Karpas-422 (cell line): ENCODE measurements around the gene BCL11A. TPM values are rescaled to one million over a fixed set of nuclear protein-coding genes. Genes with fewer than 3 reads are reported as not detected.
A peak's percentile ranks its signal among the peaks of the same experiment; 100 is the strongest.

Source experiments
- DNase-seq: peaks from one replicate; pipeline ENCODE4 v3.0.0-alpha.2; 2015
- H2AFZ ChIP-seq: fragments of 200-600 bp; sonication (generic); 2 replicates; pipeline ENCODE4 v1.6.1; 2014; ENCODE audit warnings: antibody characterized with exemption, low read length, mixed read lengths
- H3K27ac ChIP-seq: fragments of 200-600 bp; sonication (generic); 2 replicates; pipeline ENCODE4 v1.5.1; 2014; ENCODE audit warnings: mild to moderate bottlenecking, low read length, moderate library complexity
- H3K27me3 ChIP-seq: fragments of 200-600 bp; sonication (generic); 2 replicates; pipeline ENCODE4 v1.6.1; 2014; ENCODE audit warnings: low read length, mixed read lengths
- H3K36me3 ChIP-seq: fragments of 200-600 bp; sonication (generic); 2 replicates; pipeline ENCODE4 v1.6.1; 2014; ENCODE audit warnings: low read length, mixed read lengths; ENCODE audit not compliant: insufficient read depth
- H3K4me1 ChIP-seq: fragments of 200-600 bp; sonication (generic); 2 replicates; pipeline ENCODE4 v1.6.1; 2014; ENCODE audit warnings: mild to moderate bottlenecking, low read length, mixed read lengths
- H3K4me2 ChIP-seq: fragments of 200-600 bp; sonication (generic); 2 replicates; pipeline ENCODE4 v1.6.1; 2014; ENCODE audit warnings: low read length, low read depth, mild to moderate bottlenecking; ENCODE audit not compliant: poor library complexity, severe bottlenecking
- H3K4me3 ChIP-seq: fragments of 200-600 bp; sonication (generic); 2 replicates; pipeline ENCODE4 v1.5.1; 2014; ENCODE audit warnings: mild to moderate bottlenecking, antibody characterized with exemption, low read length, mixed read lengths
- H3K79me2 ChIP-seq: fragments of 200-600 bp; sonication (generic); 2 replicates; pipeline ENCODE4 v1.6.1; 2014; ENCODE audit warnings: mild to moderate bottlenecking, low read length, mixed read lengths
- H3K9ac ChIP-seq: fragments of 200-600 bp; sonication (generic); 2 replicates; pipeline ENCODE4 v1.6.0; 2014; ENCODE audit warnings: low read length
- H3K9me2 ChIP-seq: fragments of 200-600 bp; sonication (generic), shearing (Covaris generic); replicated peaks from 2 replicates; pipeline ENCODE4 v1.6.0; 2014; ENCODE audit warnings: mild to moderate bottlenecking, low read length, moderate library complexity; ENCODE audit not compliant: insufficient read depth
- H3K9me3 ChIP-seq: fragments of 300-700, 200-600 bp; sonication (generic); 2 replicates; pipeline ENCODE4 v1.6.1; 2014; ENCODE audit warnings: low read length, mixed read lengths
- H4K20me1 ChIP-seq: fragments of 200-600 bp; sonication (generic); 2 replicates; pipeline ENCODE4 v1.6.1; 2014; ENCODE audit warnings: mild to moderate bottlenecking, antibody characterized with exemption, low read length, low read depth; ENCODE audit not compliant: insufficient read depth
- total RNA-seq: library from RNA; depleted of rRNA; stranded (reverse); fragments of >200 nt; shearing (Covaris generic); gene quantifications from 2 replicates; pipeline ENCODE4 v1.2.3, GENCODE V29; 2014; ENCODE audit warnings: low replicate concordance

The BCL11A gene
- total RNA-seq, 1 experiment from 2014 or later = 190 TPM

- Histone ChIP-seq H2AFZ (no peak overlapping the region), H3K9me3 (no peaks in the 10 kb centered on the region), H3K9me2 (no peaks in the 10 kb centered on the region), H3K9ac (peak overlapping the region; percentile 90), H4K20me1 (peaks cover 9% of the 10 kb centered on the region; the same call in 1 of the 2 replicates), H3K4me3 (peak overlapping the region; percentile 82), H3K4me2 (peak overlapping the region; percentile 87), H3K27me3 (no peaks in the 10 kb centered on the region), H3K36me3 (no peaks in the 10 kb centered on the region), H3K4me1 (peaks cover 50% of the 10 kb centered on the region), H3K79me2 (peaks cover 55% of the 10 kb centered on the region), H3K27ac (peak overlapping the region; percentile 94)
- peak; percentile 90 for DNase-seq
Measured at GRCh38 chr2:60552078-60552850, 1.2 kb downstream of the BCL11A start.

GRCh38 chr2:60551240-60552077 lies 2.0 kb downstream of the BCL11A start:
- peaks cover 63% of the 10 kb centered on the region for H3K79me2 ChIP-seq
- peaks cover 50% of the 10 kb centered on the region for H3K4me1 ChIP-seq

GRCh38 chr2:60550984-60551239 lies 2.5 kb downstream of the BCL11A start:
- peaks cover 12% of the 10 kb centered on the region for H3K36me3 ChIP-seq
- H3K79me2 ChIP-seq = peaks cover 68% of the 10 kb centered on the region
- peak overlapping the region; percentile 87 for H3K4me2 ChIP-seq
- peak overlapping the region; percentile 82 for H3K4me3 ChIP-seq
- peak overlapping the region; percentile 94 for H3K27ac ChIP-seq
- no peak for DNase-seq
- H2AFZ ChIP-seq = no peak overlapping the region
- peaks cover 50% of the 10 kb centered on the region for H3K4me1 ChIP-seq
- H3K9me2 ChIP-seq = no peaks in the 10 kb centered on the region
- H3K9ac ChIP-seq = peak overlapping the region; percentile 90
- no peaks in the 10 kb centered on the region for H3K9me3 ChIP-seq
- H3K27me3 ChIP-seq = no peaks in the 10 kb centered on the region
- H4K20me1 ChIP-seq = peaks cover 23% of the 10 kb centered on the region; the same call in 1 of the 2 replicates

More at GRCh38 chr2:60551240-60552077, 2.0 kb downstream of the BCL11A start:
- peak overlapping the region; percentile 87 for H3K4me2 ChIP-seq
- no peak overlapping the region for H2AFZ ChIP-seq
- peak overlapping the region; percentile 94 for H3K27ac ChIP-seq
- H4K20me1 ChIP-seq = peaks cover 17% of the 10 kb centered on the region; the same call in 1 of the 2 replicates
- H3K36me3 ChIP-seq = peaks cover 7% of the 10 kb centered on the region; the same call in 1 of the 2 replicates
- no peaks in the 10 kb centered on the region for H3K9me2 ChIP-seq
- H3K9ac ChIP-seq = peak overlapping the region; percentile 90
- peak; percentile 92 for DNase-seq
- H3K27me3 ChIP-seq = no peaks in the 10 kb centered on the region
- H3K4me3 ChIP-seq = peak overlapping the region; percentile 82
- H3K9me3 ChIP-seq = no peaks in the 10 kb centered on the region

GRCh38 chr2:60550178-60550983 lies 3.1 kb downstream of the BCL11A start:
- Histone ChIP-seq H3K27ac (peak overlapping the region; percentile 94), H3K36me3 (peaks cover 18% of the 10 kb centered on the region), H2AFZ (no peak overlapping the region), H3K9ac (peak overlapping the region; percentile 90), H3K4me1 (peaks cover 50% of the 10 kb centered on the region), H3K9me2 (no peaks in the 10 kb centered on the region), H3K79me2 (peaks cover 73% of the 10 kb centered on the region), H3K4me3 (peak overlapping the region; percentile 82), H4K20me1 (peaks cover 28% of the 10 kb centered on the region; the same call in 1 of the 2 replicates), H3K27me3 (no peaks in the 10 kb centered on the region), H3K4me2 (peak overlapping the region; percentile 87), H3K9me3 (no peaks in the 10 kb centered on the region)
- peak; percentile 98 for DNase-seq

GRCh38 chr2:60549928-60550177 lies 3.6 kb downstream of the BCL11A start:
- Histone ChIP-seq H3K79me2 (peaks cover 79% of the 10 kb centered on the region), H3K27me3 (no peaks in the 10 kb centered on the region), H2AFZ (no peak overlapping the region), H3K4me2 (peak overlapping the region; percentile 87), H4K20me1 (peaks cover 33% of the 10 kb centered on the region; the same call in 1 of the 2 replicates), H3K4me3 (peak overlapping the region; percentile 82), H3K9me3 (no peaks in the 10 kb centered on the region), H3K4me1 (peaks cover 53% of the 10 kb centered on the region), H3K9ac (peak overlapping the region; percentile 90), H3K36me3 (peaks cover 23% of the 10 kb centered on the region), H3K27ac (peak overlapping the region; percentile 94), H3K9me2 (no peaks in the 10 kb centered on the region)
- DNase-seq = no peak

GRCh38 chr2:60549238-60549927 lies 4.1 kb downstream of the BCL11A start:
- no peaks in the 10 kb centered on the region for H3K27me3 ChIP-seq
- peak overlapping the region; percentile 94 for H3K27ac ChIP-seq
- H2AFZ ChIP-seq = no peak overlapping the region
- peak overlapping the region; percentile 87 for H3K4me2 ChIP-seq
- peaks cover 28% of the 10 kb centered on the region for H3K36me3 ChIP-seq
- H3K9ac ChIP-seq = peak overlapping the region; percentile 90
- H3K9me3 ChIP-seq = no peaks in the 10 kb centered on the region
- peaks cover 83% of the 10 kb centered on the region for H3K79me2 ChIP-seq
- peaks cover 58% of the 10 kb centered on the region for H3K4me1 ChIP-seq
- no peaks in the 10 kb centered on the region for H3K9me2 ChIP-seq
- DNase-seq = peak; percentile 86
- peak overlapping the region; percentile 82 for H3K4me3 ChIP-seq
- peaks cover 34% of the 10 kb centered on the region; the same call in 1 of the 2 replicates for H4K20me1 ChIP-seq

- H3K4me2 ChIP-seq = peak overlapping the region; percentile 87
- peak; percentile 77 for DNase-seq
- peak overlapping the region; percentile 90 for H3K9ac ChIP-seq
- H3K27me3 ChIP-seq = no peaks in the 10 kb centered on the region
- H3K4me1 ChIP-seq = peaks cover 63% of the 10 kb centered on the region
- no peaks in the 10 kb centered on the region for H3K9me3 ChIP-seq
- peak overlapping the region; percentile 82 for H3K4me3 ChIP-seq
- peaks cover 89% of the 10 kb centered on the region for H3K79me2 ChIP-seq
- H2AFZ ChIP-seq = no peak overlapping the region
- peaks cover 34% of the 10 kb centered on the region; the same call in 1 of the 2 replicates for H4K20me1 ChIP-seq
- H3K9me2 ChIP-seq = no peaks in the 10 kb centered on the region
- peaks cover 33% of the 10 kb centered on the region for H3K36me3 ChIP-seq
- H3K27ac ChIP-seq = peak overlapping the region; percentile 94
Measured at GRCh38 chr2:60548845-60549237, 4.6 kb downstream of the BCL11A start.
